Mammary epithelial cell (primary cell): ENCODE data around the gene DEPDC5.

Experiments used
- CTCF ChIP-seq, 2 donors: IDR thresholded peaks in 1 of 2; conservative IDR thresholded peaks in 1 of 2; 2 replicates each; pipeline ENCODE4 v1.5.1; 2011 to 2012; ENCODE audit warnings: inconsistent platforms in 2 of 2, low read length in 2 of 2, mild to moderate bottlenecking in 2 of 2, control low read depth in 1 of 2, low read depth in 1 of 2; ENCODE audit not compliant: insufficient read depth in 1 of 2; ENCODE audit errors: extremely low read depth in 1 of 2
- EZH2 ChIP-seq: IDR thresholded peaks from 2 replicates; pipeline ENCODE4 v1.6.1; 2012; ENCODE audit warnings: low read length, inconsistent platforms, borderline replicate concordance

GRCh38 chr22:31768422-31769059, 14.7 kb downstream of the DEPDC5 start:
- TF ChIP-seq EZH2 (no peak), CTCF (conservative IDR thresholded peaks at IDR 0.05 in 1 of 2, IDR thresholded peaks at IDR 0.05 in 1 of 2; ENCODE audit: extremely low read depth in 1 of 2, insufficient read depth in 1 of 2, low read depth in 1 of 2, low read length in 2 of 2) (no peak)
